DMS 273 treated with DMSO at 0.1 percent for 48 hours (cell line): ENCODE measurements around the gene SNCAIP.

Experiments
- DNase-seq: peaks from one replicate; lab custom pipeline; 2025; lab: John Stamatoyannopoulos, UW

The SNCAIP gene

DNA sequence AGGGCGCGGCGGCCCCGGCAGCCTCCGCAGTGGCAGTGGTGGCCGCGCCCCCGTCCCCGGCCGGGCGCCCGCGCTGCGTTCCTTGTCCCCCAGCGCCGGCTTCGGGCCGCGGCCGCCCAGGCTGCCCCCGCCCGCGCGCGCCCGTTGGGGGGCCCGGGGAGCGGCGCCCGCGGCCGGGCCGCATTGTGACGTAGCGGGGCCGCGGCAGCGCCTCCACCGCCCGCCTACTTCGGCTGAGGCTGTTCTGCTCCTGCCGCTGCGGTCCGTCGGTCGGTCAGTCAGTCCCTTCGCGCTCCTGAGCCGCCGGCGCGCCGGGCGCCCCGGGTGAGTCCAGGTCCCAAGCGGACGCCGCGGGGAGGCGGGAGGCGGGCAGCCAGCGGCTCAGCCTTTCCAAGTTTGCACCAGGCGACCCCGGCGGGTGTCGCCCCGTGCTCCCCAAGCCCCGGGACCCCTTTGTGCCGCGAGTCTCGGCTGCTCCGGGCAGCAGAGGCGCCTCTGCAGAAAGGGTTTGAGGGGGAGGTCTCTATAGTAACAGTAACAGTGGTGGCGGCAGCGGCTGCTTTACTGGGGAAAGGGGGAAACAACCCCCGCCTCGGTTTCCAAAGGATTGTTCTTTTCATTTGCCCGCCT lies at the start of gene SNCAIP:
Gene SNCAIP (plus strand): TSS at position 277 of the 630 bp plus-strand sequence. CDS start 78,898 bp downstream, outside the sequence.
- DNase-seq: no peak

- no peak for DNase-seq
Measured at GRCh38 chr5:122263352-122264030, 48.5 kb upstream of the SNCAIP start.

DNA sequence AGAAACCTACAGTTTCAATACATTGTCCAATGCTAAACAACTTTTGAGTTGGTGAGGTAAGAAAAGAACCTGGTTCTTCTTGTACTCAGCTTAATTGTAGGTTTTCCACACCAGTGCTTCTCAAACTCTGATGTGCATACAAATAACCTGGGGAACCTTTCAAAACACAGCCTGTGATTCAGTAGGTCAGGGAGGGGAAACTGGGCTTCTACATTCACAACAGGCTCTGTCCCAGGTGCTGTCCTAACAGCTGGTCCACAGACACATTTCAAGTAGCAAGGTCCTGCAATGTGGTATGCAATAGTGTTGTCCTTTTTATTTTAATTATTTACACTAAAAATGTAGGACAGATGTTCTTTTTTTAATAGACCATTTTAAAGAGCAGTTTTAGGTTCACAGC lies 47.4 kb upstream of the SNCAIP start:
- DNase-seq: no peak

GRCh38 chr5:122267185-122267584 lies 44.9 kb upstream of the SNCAIP start:
- DNase-seq: no peak

GRCh38 chr5:122273696-122274095 lies 38.3 kb upstream of the SNCAIP start:
- DNase-seq: no peak

- no peak for DNase-seq
Measured at GRCh38 chr5:122283592-122283991, 28.4 kb upstream of the SNCAIP start.

- DNase-seq: no peak
Measured at GRCh38 chr5:122286541-122286940, 25.5 kb upstream of the SNCAIP start.

DNA sequence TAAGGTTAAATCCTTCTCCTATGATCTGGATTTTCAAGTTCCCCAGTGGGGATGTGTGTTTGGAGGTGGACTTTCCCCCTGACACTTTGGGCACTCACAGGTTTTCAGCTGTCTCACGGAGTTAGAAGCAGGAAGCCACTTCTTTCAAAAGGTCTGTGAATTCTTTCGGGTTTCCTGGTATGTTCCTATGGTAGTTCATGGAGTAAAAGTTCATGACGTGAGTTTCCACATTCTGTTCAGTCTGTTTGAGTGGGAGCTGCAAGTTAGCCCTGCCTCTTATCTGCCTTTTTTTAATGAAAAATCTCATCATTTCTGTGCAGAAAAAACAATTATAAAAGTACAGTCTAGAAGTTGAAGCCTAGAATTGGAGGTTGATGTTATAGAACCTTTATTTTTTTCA lies 24.9 kb upstream of the SNCAIP start:
- no peak for DNase-seq

- DNase-seq: no peak
Measured at GRCh38 chr5:122291000-122291901, 20.8 kb upstream of the SNCAIP start.

GRCh38 chr5:122292332-122292731 lies 19.7 kb upstream of the SNCAIP start:
- DNase-seq: no peak

GRCh38 chr5:122295138-122295537 lies 16.9 kb upstream of the SNCAIP start:
- no peak for DNase-seq

- DNase-seq: no peak
Measured at GRCh38 chr5:122296871-122297270, 15.2 kb upstream of the SNCAIP start.

DNA sequence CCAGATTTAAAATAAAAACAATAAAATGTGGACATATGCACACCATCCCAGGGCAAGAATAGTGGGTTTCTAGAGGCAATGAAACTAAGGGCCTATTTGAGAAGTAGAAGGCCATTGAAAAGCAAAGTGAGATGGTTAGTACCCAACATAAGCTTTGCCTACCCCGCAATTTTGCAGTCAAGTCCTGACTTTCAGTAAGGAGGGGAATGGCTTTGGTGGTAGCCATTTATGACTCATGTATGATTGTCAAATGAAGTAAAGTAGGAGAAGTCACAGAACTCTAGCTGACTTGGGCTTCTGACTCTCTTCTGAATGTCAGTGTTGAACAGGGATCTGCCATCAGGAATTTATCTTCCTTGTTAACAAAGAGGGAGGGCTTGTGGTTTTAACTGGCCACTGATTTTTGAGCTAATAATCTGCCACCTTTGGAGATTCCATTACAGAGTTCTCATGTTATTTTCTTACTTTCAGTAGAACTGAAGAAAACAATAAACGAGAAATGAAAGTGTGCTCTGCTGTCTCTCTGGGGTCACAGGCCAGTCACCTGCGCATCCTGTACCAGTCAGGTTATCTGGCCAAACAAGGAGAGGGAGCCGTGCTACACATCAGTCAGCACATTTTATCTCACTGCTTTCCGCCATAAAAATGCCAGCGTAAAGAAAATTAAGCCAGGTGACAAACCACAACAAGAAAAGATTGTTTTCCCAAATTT lies 14.3 kb upstream of the SNCAIP start:
- no peak for DNase-seq

DNA sequence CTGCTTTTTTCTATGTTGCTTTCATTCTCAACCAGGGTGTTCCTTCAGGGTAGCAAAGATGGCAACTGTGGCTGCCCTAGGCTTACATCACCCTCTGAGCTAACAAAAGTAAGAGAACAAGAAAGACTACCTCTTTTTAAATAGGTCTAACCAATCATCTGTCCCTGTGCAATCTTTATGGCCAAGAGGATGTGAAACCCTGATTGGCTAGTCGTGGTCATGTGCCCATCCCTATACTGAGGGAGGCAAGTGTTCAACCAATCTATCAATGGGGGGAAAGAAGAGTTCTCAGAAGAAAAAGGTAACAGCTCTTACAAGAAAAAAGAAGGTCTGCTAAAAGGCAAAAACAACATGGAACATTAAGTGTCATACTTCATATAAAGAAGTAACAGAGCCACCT lies 11.7 kb upstream of the SNCAIP start:
- DNase-seq: no peak

DNA sequence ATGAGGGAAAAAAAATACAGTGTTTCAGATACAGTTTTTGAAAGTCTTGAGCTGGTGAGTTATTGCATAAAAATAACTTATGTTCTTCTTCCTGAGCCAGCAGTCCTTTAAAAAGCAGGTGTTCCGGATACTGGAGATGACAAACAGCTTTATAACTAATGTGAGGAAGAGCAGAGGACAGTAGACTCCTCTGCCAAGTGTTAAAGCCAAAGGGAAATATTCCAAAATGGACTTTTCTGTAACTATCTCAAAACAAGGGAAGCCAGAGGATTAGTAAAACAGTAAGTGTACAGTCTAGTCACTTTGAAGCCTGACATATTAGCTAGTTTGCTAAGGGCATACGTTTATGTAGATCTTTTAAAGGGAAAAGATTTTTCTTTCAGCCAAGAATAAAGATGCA lies 11.0 kb upstream of the SNCAIP start:
- no peak for DNase-seq

DNA sequence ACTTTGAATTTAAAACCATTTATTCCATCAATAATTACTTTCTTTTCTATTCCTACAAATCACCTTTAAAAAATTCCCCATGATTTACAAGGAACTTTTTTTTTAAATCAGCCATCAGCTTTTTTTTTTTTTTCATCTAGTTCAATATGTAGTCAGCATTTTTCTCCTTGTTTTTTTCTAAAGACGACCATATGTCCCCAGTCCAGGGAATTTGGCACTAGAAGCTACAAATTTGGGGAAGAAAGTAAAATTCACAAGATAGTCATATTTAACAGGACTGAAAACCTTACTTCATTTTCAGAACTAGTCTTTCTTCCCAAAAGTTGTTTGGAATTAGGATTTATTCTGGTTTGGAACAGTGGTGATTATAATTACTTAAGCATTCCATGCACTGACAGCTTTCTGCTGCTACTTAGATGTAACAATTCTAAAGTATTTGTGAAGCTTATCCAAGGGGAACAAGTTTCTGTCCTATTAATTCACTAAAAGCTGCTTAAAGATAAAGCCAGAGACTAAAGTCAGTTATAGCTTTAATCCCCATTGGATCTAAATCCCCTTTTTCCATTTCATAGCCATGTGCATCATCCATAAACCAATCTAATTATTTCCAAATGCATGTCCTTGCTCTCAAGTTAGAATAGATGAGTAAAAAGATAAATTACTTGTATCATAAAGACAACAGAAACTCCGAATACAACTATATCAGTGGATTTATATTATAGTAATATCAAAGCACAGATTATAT lies 7.4 kb upstream of the SNCAIP start:
- DNase-seq: no peak

DNA sequence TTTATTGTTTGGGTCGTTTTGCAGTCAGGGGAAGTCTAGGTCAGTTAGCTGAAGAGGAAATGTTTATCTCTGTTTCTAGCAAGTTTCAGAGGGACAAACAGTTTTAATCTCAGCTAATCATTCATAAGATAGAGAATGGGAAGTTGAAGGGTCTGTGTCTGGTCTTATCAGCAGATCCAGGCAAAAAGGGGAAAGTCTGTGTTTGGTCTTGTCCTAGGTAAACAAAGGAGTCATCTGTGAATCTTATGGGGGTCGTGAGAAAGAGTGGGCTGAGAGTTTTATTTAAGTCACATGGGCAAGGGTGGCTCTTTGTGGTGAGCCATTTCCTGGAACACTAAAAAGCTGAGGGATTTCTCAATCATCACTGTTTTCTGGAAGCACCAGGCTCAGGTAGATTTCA lies 5.6 kb upstream of the SNCAIP start:
- DNase-seq: no peak

GRCh38 chr5:122310889-122311288 lies 1.1 kb upstream of the SNCAIP start:
- DNase-seq: no peak

DNA sequence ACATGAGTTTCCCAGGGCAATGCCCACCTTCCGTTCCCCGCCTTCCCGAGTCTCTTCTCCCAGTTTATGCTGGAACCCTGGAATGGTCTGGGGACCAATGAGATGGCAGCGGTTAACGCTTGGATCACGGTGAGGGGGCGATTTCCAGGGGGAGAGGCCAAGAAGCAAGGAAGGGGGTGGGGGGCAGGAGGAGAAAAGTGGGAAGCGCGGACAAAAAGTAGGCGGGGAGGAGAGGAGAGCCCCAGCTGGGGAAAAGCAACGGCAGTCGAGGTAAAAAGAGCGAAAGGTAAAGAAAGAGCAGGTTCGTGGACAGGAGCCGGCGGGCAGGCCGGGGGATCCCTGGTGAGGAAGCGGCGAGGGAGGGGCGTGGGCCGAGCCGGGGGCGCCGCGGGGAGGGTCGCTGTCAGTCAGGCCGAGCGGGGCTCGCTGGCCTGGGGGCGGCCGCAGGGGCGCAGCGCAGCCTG lies 508 bp upstream of the SNCAIP start:
- DNase-seq: no peak

- DNase-seq: no peak
Measured at GRCh38 chr5:122312591-122313406, 762 bp downstream of the SNCAIP start.

- DNase-seq: no peak
Measured at GRCh38 chr5:122314036-122314435, 2.0 kb downstream of the SNCAIP start.
